Hepatocyte (in vitro differentiated cells): ENCODE results near the gene PRKAR1B. TPM values are rescaled to one million over a fixed set of nuclear protein-coding genes. Genes with fewer than 3 reads are reported as not detected.

ENCODE experiments used
- DNase-seq: peaks from one replicate; pipeline ENCODE4 v3.0.0-alpha.2; 2016; ENCODE audit warnings: low spot score
- H2AFZ ChIP-seq: fragments of 200-600 bp; sonication (generic); 2 replicates; pipeline ENCODE4 v1.6.0; 2016; ENCODE audit warnings: antibody characterized with exemption, mild to moderate bottlenecking
- H3K27ac ChIP-seq: fragments of 200-600 bp; sonication (generic); 2 replicates; pipeline ENCODE4 v1.5.1; 2016; ENCODE audit warnings: mild to moderate bottlenecking
- H3K27me3 ChIP-seq: fragments of 200-600 bp; sonication (generic); 2 replicates; pipeline ENCODE4 v1.6.1; 2016
- H3K36me3 ChIP-seq: fragments of 200-600 bp; sonication (generic); replicated peaks from 2 replicates; pipeline ENCODE4 v1.5.1; 2016; ENCODE audit warnings: low read depth; ENCODE audit not compliant: insufficient read depth
- H3K4me1 ChIP-seq: fragments of 200-600 bp; sonication (generic); 2 replicates; pipeline ENCODE4 v1.5.1; 2016; ENCODE audit warnings: mild to moderate bottlenecking, moderate library complexity; ENCODE audit not compliant: insufficient read depth
- H3K4me2 ChIP-seq: fragments of 200-600 bp; sonication (generic); 2 replicates; pipeline ENCODE4 v1.6.0; 2016
- H3K4me3 ChIP-seq: fragments of 200-600 bp; sonication (generic); 2 replicates; pipeline ENCODE4 v1.5.1; 2016; ENCODE audit warnings: mild to moderate bottlenecking
- H3K79me2 ChIP-seq: fragments of 200-600 bp; sonication (generic); 2 replicates; pipeline ENCODE4 v1.6.0; 2017; ENCODE audit warnings: mild to moderate bottlenecking
- H3K9me2 ChIP-seq: fragments of 200-600 bp; sonication (generic); replicated peaks from 2 replicates; pipeline ENCODE4 v1.6.0; 2017; ENCODE audit warnings: mild to moderate bottlenecking; ENCODE audit not compliant: insufficient read depth
- H3K9me3 ChIP-seq: fragments of 200-600 bp; sonication (generic); 2 replicates; pipeline ENCODE4 v1.5.1; 2016; ENCODE audit warnings: low read depth, mild to moderate bottlenecking
- H4K20me1 ChIP-seq: fragments of 200-600 bp; sonication (generic); 2 replicates; pipeline ENCODE4 v1.6.0; 2016; ENCODE audit warnings: mild to moderate bottlenecking; ENCODE audit not compliant: insufficient read depth, poor library complexity, severe bottlenecking
- CTCF ChIP-seq: fragments of 200-600 bp; sonication (generic); IDR thresholded peaks from 2 replicates; pipeline ENCODE4 v1.5.1; 2016; ENCODE audit warnings: antibody characterized with exemption, mild to moderate bottlenecking; ENCODE audit not compliant: poor library complexity
- EZH2 ChIP-seq: fragments of 200-600 bp; sonication (generic); IDR thresholded peaks from 2 replicates; pipeline ENCODE4 v1.6.1; 2016; ENCODE audit warnings: antibody characterized with exemption, mild to moderate bottlenecking, borderline replicate concordance
- EZH2phosphoT487 ChIP-seq: fragments of 200-600 bp; sonication (generic); IDR thresholded peaks from one replicate; pipeline ENCODE4 v1.6.1; 2018; ENCODE audit warnings: antibody characterized with exemption, mild to moderate bottlenecking, low read depth, moderate library complexity; ENCODE audit not compliant: unreplicated experiment, severe bottlenecking
- WGBS: methylation state at CpG from one replicate; pipeline ENCODE4 v1.1.6; 2016; ENCODE audit warnings: low lambda C conversion rate; ENCODE audit errors: missing lambda C conversion rate; 5-methylcytosine and 5-hydroxymethylcytosine counted together
- polyA plus RNA-seq: library from polyadenylated mRNA; unstranded; fragments of >200 nt; fragmentation: Nextera tagmentation; extraction: Ambion mirVana; gene quantifications from 2 replicates; pipeline ENCODE4 v1.2.1, GENCODE V29; 2016
- total RNA-seq: library from RNA; depleted of rRNA; stranded (reverse); fragments of >200 nt; gene quantifications from 2 replicates; pipeline ENCODE4 v1.2.3, GENCODE V29; 2014

PRKAR1B gene
- total and polyA plus RNA-seq, 2 experiments from 2014 or later = 16.6 to 28.7 TPM

DNA sequence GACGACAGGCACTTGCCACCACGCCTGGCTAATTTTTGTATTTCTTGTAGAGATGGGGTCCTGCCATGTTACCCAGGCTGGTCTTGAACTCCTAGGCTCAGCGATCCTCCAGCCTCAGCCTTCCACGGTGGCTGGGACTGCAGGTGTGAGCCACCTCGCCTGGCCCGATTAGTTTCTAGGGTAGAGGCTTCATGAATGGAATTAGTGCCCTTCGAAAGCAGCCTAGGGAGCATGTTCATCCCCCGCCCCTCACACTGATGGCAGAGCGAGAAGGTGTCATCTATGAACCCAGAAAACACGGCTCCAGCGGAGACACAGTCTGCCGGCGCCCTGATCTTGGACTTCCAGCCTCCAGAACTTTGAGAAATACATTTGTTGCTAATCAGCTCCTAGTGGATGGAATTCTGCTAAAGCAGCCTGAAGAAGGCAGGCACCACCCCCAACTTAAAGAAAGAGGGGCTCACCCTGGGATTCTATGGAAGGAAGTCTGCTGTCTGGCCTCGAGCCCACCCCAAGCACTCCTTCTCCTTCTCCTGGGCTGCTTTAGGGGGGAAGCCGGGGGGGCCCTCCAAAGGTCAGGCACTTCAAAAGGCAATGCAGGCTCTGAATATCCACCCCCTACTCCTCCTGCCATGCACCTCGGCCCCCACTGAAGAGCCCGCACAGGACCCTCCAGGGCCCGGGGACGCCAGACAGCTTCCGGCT, 217.5 kb downstream of the PRKAR1B start:
- H3K9me3 ChIP-seq = no peaks in the 10 kb centered on the region
- H3K9me2 ChIP-seq = no peaks in the 10 kb centered on the region
- H3K27me3 ChIP-seq = no peaks in the 10 kb centered on the region
- H3K4me1 ChIP-seq = peaks cover 16% of the 10 kb centered on the region
- H2AFZ ChIP-seq = no peak overlapping the region
- TF ChIP-seq EZH2phosphoT487 (no peak), CTCF (peak; percentile 2), EZH2 (no peak)
- WGBS = 94% methylated on average over 20 of the region's 20 CpGs
- no peak for DNase-seq
- H4K20me1 ChIP-seq = peaks cover 24% of the 10 kb centered on the region
- H3K79me2 ChIP-seq = peaks cover 35% of the 10 kb centered on the region
- no peaks in the 10 kb centered on the region for H3K36me3 ChIP-seq
- H3K4me2 ChIP-seq = no peak overlapping the region
- no peak overlapping the region for H3K4me3 ChIP-seq
- H3K27ac ChIP-seq = no peak overlapping the region

DNA sequence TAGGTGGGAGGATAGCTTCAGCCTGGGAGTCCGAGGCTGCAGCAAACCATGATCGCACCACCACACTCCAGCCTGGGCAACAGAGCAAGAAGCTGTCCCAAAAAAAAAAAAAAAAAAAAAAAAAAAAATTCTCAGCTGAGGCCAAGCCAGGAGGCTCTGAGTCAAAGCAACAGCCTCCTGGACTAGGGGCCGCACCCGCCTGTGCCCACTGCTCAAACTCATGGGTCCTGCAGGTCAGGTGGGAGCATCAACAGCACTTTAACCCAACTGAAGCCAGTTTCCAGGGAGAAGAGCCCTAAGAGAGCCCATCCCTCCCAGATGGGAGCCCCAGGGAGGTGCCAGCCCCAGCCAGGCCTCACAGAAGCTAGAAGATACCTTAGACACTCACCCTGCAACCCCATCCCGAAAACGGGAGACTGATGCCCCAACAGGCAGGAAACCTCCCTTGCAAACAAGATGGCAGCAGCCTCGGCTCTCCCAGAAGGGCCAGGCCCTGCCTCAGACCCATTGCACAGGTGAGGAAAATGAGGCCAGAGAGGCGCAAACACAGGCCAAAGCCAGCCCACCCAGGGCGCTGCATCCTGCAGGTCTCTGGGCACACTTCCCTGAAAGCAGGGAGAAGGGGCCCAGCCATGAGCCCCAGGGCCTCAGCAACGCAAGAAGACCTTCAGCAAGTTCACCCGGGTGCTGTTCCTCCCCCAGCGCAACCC, 218.5 kb downstream of the PRKAR1B start:
- Histone ChIP-seq H2AFZ (no peak overlapping the region), H4K20me1 (peaks cover 15% of the 10 kb centered on the region), H3K27ac (peak overlapping the region; percentile 62), H3K79me2 (peaks cover 26% of the 10 kb centered on the region), H3K9me2 (no peaks in the 10 kb centered on the region), H3K9me3 (no peaks in the 10 kb centered on the region), H3K27me3 (no peaks in the 10 kb centered on the region), H3K4me3 (no peak overlapping the region), H3K36me3 (no peaks in the 10 kb centered on the region), H3K4me1 (peaks cover 24% of the 10 kb centered on the region), H3K4me2 (no peak overlapping the region)
- 98% methylated on average over 12 of the region's 12 CpGs for WGBS
- no peak for DNase-seq
- TF ChIP-seq EZH2 (no peak), CTCF (no peak), EZH2phosphoT487 (no peak)

DNA sequence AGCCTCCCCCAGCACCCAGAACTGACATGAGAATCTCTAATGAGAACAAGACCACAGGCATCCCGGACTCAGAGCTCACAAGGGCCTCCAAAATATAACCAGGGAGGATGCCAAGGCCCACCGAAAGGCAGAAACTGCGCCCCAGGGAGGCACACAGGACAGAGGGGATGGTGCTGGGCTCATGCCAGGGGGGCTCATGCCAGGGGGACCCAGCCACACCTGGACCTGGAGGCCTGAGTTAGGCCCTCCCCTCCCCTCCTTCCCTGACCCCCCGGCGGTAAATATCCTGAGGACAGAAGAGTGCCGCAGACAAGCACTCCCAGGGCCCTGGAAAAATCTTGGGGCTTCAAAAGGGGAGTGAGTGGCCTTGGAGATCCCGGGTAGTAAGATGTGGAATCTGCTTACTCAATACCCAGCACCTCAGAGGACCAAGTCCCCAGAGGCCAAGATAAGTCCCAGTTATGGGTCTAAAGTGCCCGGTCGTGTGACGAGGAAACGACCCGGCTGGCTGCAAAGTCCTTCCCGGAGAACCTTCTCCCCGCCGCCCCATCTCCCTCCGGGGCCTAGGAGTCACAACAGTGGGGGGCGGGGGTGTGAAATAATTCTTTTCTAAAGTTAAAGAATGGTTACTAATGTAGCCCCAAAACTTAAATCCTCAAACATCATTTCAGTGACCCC, 219.3 kb downstream of the PRKAR1B start:
- Histone ChIP-seq H3K9me3 (no peaks in the 10 kb centered on the region), H4K20me1 (peaks cover 7% of the 10 kb centered on the region), H3K4me2 (no peak overlapping the region), H3K4me3 (no peak overlapping the region), H2AFZ (no peak overlapping the region), H3K4me1 (peaks cover 30% of the 10 kb centered on the region), H3K9me2 (no peaks in the 10 kb centered on the region), H3K79me2 (peaks cover 18% of the 10 kb centered on the region), H3K27me3 (no peaks in the 10 kb centered on the region), H3K36me3 (no peaks in the 10 kb centered on the region), H3K27ac (peak overlapping the region; percentile 62)
- no peak for DNase-seq
- TF ChIP-seq EZH2phosphoT487 = no peak
- no peak for TF ChIP-seq EZH2
- no peak for TF ChIP-seq CTCF
- WGBS = 84% methylated on average over 14 of the region's 17 CpGs
